ENCODE measurements around the gene URB1.
"Not testable (repeated sequence)": the region's sequence is repeated elsewhere in the genome, so short reads cannot be mapped to it uniquely, and the experiment has no call there.

Gene URB1

DNA sequence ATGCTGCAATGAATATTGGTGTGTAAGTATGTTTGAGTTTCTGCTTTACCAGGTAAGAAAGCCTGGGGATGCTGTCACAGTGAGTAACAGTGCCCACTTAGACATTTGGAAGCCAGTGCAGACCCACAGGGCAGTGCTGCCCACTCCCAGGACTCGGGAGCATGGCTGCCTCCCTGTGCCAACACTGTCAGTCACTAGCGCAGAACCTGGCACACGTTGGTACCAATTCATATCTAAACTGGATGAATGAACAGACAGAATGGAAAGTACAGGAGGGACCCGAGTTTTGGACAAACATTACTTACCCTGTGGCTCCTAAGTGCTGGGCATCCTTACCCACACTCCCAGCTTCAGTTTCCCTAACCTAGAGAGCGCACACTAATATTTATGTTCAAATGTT is 18.1 kb upstream of the URB1 start:
- no peak for DNase-seq

DNA sequence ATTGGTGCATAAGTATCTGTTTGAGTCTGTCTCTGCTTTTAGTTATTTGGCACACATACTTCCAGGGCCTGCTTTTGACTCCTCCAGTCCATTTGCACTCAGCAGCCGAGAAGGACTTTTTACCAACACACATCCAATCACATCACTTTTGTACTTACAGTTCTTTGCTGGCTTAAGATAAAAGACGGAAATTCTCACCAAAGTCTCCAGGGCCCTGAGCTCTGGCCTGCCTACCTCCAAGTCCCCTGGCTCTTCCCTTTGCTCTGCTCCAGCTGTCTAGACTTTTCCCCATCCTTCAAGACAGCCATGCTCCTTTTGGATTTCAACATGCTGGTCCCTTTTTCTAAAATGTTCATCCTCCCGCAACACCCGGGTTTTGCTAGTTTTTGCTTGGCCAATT is 17.5 kb upstream of the URB1 start:
- DNase-seq = no peak

DNA sequence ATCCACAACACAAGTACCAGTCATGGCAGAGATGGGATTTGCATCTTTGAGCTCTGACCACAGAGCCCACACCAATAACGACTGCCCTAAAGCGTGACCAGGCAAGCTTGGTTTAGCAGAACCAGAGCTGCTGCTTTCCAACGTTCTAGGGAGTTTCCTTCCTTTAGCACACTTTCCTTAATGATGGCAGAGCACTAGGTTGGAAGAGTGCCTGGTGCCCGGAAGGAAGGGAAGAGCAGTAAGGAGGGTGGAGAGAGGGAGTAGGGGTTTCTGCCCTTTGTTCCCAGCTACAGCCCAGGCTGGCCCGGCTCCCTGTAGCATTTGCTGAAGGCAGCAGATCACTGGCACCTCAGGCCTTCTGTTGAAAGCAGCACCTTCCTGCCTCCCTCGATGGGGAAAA is 13.6 kb upstream of the URB1 start:
- no peak for DNase-seq

DNA sequence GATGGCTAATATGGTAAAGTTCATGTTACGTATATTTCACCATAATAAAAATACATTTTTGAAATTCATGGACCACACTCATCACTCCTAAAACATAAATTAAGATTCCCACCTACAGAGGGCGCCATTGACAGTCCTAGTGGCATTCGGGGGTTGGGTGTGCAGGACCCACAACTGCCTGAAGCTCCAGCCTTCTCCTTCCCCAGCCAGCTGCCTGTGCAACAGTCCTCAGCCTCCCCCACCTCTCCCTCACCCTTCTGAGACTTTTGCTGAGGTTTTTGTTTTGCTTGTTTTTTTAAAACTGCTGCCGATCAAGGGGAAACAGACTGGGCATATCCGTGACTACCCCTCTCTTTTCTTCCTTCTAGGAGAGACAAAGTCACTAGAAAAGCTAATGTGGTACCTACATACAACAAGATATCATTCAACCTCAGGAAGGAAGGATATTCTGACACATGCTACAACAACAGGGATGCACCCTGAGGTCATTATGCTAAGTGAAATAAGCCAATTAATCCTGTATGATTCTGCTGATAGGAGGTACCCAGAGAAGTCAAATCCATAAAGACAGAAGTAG is 10.5 kb upstream of the URB1 start:
- peak; percentile 44 for DNase-seq

DNA sequence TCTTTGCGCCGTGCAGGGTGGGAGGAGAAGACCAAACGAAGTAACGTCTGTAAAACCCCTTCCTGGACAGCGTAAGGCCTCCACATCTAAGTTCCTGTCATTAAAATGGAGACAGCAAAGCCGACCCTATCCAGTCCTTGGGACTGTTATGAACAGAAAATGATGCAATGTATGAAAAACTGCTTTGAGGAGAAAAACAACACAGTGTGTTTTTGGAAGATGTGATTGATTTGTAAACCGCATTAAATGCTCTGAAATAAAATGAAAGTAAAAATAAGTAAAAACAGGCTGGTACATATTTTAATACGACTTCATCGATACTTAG is 827 bp upstream of the URB1 start:
- no peak for DNase-seq

DNA sequence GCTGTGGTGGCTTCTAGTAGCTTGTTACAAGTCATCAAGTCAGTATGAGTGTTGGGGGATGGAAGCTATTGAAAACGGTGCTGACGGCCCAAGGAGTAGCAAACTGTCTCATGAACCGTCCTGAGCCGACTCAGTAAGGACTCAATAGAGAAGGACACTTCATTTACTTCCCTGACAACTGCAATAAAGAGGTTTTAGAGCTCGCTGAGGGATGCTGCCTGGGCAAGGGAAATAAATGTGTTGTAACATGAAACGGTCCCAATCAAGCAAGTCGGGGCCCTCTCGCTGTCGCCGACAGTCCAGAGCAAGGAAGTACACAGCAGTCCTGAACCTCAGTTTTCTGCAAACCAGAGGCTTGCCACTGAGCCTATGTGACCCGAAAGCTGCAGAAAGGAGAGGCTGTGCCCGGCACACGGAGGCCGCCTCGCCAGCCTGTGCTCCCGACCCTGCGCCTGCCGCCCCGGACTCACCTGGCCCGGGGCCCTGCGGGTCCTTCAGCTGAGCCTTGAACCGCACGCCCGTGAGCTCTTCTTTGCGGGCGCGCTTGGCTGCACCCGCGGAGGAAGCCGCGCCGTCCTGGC is 423 bp downstream of the URB1 start:
- DNase-seq = no peak

DNA sequence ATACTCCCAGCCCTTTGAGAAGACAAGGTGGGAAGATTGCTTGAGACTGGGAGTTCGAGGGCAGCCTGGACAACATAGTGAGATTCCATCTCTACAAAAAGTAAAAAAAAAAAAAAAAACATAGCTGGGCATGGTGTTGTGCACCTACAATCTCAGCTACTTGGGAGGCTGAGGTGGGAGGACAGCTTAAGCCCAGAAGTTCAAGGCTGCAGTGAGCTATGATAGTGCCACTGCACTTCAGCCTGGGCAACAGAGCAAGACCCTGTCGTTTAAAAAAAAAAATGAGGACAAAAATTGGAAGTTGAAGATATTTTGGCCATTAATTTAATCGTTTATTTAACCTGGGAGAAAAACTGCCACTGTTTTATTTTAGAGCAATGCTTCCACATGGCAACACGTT is 1.1 kb downstream of the URB1 start:
- no peak for DNase-seq

DNA sequence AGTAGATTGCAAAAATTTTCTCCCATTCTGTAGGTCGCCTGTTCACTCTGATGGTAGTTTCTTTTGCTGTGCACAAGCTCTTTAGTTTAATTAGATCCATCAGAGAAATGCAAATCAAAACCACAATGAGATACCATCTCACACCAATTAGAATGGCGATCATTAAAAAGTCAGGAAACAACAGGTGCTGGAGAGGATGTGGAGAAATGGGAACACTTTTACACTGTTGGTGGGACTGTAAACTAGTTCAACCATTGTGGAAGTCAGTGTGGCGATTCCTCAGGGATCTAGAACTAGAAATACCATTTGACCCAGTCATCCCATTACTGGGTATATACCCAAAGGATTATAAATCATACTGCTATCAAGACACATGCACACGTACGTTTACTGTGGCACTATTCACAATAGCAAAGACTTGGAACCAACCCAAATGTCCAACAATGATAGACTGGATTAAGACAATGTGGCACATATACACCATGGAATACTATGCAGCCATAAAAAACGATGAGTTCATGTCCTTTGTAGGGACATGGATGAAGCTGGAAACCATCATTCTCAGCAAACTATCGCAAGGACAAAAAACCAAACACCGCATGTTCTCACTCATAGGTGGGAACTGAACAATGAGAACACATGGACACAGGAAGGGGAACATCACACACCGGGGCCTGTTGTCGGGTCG is 2.1 kb downstream of the URB1 start:
- DNase-seq = not testable (repeated sequence)

DNA sequence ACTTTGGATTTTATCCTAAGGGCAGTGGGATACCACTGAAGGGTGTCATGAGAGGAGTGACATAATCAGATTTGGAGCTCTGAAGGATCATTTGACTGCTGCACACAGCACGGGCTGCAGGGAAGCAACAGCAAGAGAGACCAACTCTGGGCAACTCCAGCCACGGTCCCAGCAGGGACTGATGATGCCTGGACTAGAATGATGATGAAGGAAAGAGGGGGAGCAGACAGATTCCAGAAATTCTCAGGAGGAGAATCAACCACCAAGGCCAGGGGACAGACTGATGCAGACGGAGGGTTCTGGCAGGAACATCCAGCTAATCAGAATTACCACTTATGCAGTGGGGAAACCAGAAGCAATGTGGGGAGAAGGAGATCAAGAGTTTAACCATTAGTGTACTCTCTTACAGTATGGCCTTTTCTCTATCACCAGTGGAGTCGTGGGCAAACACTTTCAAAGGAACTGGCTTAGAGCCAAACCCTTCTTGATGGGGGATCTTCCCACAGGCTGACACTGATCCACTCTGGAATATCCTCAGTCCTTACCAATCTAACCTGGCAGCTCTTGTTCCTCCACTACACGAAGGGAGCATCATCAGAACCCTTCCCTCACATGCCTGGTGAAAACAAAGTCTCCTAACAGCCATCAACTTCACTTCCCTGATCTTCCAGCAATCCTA is 3.3 kb downstream of the URB1 start:
- DNase-seq = no peak

DNA sequence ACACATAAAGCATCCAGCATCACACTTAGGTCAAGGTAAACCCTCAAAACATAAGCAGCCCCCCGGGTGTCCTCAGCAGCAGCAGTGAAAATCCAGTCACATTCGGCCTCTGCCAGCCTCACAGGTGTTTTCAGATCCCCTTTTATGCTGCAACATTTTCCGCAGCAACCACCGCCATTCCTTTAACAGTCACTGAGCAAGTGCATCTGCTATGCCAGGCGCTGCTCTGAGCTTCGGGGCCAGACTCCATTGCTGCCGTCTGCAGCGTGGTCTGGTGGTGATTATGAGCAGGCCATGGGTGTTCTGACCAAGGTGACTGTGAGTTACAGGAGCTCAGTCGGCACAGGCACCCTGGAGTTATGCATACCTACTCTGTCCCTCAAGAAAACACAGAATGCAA is 4.5 kb downstream of the URB1 start:
- DNase-seq = no peak

DNA sequence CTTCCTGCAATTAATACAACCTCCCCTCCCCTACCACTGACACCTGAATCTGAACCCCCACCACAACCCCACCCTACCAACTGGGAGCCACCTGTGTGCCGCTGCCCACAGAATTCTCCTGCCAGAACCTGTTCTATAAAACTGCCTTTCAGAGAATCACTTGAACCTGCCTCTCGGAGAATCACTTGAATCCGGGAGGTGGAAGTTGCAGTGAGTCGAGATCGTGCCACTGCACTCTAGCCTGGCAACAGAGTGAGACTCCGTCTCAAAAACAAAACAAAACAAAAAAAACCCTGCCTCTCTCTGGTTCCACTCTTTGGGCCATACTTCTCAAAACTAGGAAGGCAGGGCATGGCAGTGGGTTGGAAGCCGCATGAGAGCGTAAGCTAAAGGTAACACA is 5.7 kb downstream of the URB1 start:
- DNase-seq = no peak

DNA sequence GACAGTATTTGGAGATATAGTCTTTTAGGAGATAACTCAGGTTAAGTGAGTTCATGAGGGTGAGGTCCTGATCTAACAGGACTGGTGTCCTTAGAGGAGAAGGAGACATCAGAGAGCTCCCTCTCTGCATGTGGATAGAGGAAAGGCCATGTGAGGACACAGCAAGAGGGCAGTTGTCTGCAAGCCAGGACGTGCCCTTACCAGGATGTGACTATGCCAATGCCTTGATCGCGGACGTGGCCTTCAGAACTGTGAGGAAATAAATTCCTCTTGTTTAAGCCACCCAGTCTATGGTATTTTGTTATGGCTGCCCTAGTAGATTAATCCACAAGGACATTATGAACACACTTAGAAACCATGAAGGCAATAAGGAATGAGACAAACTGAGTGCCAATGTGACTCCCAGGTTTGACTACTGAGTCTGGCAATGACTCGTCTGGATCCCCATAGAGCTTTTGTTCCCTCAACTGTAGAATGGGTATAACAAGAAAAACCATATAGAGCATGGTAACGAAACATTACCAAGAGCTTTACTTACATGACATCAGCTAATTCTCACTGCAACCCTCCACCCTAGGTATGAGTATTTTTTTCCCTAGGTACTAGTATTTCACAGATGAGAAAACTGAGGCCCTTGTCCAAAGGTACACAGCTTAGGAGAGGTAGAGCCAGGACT is 6.5 kb downstream of the URB1 start:
- no peak for DNase-seq

DNA sequence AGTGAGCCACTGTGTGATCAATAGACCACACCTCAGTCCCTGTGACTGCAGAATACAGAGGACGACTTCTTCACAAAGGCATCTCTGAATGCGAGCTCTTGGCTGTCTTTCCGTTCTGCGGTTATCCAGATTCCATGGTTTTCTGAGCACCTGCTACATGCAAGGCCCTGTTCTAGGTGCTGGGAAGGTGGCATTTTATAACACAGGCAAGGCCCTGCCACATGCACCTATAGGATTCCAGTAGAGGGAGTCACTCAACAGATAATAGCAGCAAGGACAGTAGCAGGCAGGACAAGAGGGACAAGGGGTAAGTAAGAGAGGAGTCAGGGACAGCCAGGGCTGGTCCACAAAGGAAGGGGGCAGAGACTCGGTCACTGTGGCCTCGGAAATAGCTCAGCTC is 9.0 kb downstream of the URB1 start:
- no peak for DNase-seq

DNA sequence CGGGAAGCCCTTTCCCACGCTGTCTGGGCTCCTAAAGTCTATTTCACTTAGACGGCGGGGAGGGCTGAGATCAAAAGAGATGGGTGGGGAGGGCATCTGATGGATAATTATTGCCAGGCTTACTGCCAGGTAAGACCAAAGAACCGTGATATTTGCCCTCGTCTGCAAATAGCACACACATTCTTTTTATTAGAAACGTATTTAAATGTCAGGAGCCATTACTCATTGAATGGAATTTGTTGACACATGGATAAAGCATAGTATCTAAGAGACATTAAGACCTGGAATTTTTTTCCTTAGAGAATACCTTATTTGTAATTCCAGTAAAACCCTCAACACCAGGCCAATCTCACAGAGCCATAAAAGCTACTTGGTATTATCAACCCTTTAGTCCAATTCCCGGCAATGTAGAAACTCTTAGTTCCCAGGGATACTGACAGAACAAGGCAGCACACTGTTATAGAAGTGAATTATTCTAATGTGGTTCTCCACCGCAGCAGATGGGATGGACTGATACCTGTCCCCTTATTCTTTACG is 10.6 kb downstream of the URB1 start:
- DNase-seq = no peak

DNA sequence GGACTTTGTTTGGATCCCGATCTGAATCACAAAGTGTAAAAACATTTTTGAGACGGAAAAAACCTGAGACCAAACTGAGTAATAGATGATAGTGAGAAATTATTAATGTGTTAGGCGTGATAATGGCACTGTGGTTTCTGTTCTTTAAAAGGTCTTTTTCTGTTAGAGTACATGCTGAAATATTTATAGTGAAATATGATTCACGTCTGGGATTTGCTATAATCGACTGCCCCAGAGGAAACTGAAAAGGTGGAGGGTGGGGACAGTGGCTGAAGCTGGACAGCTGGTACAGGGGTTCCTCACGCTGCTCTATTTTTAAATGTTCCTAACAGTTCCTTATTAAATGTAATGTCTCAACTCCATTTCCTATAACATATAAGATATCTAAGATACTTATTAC is 11.2 kb downstream of the URB1 start:
- DNase-seq = no peak

DNA sequence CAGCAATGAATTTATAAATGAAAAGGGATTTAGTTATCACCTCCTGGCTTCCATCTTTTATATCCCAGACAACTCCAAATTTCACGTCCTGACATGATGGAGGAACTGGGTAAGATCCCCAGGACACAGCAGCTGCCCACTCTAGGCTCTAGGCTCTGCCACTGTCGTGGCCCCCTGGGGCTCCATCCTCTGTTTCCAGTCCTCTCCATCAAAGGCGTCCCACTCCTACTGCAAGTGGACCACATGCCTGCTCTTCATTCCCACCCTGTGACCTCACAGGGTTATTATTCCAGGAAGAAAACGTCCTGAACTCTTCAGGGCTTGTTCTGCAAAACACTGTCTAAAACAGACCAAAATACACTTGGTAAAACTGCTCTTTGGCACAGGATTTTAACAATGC is 11.9 kb downstream of the URB1 start:
- DNase-seq = no peak

DNA sequence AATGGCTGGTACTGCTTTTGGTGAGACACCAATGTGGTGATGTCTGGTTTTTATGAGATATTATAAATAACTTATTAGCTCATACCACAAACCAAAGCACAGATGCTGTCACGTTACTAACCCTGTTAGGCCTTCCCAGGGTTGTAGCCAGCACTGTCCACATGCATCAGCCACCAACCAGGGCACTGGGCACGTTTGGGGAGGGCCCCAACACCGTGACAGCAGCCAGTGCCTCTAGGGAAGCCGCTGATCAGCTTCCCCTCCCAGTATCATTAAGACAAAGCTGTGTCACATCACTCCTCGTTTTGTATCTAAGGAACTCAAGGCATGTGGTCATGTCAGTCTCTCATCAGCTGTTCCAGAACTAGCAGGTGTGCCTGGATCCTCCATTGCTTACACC is 13.9 kb downstream of the URB1 start:
- no peak for DNase-seq

DNA sequence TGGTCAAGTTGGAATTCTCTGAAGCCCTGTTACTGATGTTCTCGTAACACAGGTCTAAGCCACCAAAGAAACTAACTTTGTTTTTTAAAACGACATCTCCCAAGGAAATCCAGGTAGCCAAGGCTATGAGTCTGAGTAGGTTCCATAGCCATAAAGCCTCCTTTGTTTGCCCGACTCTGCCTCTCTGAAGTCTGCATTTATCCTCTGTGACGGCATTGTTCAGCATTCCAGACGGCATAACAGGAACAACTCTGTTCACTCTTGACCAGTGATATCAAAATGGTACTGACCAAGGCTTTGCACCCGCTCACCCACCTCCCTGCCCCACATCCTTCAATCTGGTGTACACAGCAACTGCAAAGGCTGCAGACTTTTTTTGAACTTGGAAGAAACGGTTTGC is 14.8 kb downstream of the URB1 start:
- no peak for DNase-seq

DNA sequence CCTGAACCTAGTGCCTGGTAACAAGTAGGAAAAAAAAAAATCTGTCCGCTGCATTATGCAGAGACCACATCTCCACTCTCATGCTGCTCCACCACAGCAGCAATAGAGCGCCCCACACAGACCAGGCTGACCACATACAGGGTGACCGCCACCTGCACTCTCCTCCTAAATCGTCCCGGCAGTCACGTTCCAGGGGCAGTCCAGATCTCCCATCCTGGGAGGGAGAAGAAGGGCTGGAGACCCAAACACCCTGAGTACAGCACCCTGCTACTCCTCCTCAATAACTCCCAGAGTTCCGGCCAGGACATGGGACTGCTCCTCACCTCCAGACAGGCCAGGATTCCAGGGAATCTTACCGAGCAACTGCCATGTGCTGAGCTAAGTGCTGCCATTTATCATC is 15.3 kb downstream of the URB1 start:
- no peak for DNase-seq

DNA sequence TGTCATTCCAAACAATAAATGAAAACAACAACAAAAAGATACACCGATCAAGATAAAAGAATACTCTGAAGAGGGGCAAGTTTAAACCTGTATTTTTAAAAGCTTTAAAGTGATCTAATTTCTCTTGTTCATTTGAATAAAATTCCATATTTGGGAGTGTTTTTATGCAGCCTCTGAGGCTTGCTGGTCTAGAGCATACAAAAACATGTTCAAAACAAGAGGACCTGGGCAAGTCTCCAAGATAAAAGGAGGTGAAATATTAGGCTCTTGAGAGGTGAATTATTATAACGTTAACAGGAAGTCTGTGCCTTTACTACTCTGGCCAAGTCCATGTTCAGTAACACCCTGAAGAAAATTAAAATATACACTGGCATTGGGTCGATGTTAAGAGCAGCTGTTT is 20.1 kb downstream of the URB1 start:
- no peak for DNase-seq

DNA sequence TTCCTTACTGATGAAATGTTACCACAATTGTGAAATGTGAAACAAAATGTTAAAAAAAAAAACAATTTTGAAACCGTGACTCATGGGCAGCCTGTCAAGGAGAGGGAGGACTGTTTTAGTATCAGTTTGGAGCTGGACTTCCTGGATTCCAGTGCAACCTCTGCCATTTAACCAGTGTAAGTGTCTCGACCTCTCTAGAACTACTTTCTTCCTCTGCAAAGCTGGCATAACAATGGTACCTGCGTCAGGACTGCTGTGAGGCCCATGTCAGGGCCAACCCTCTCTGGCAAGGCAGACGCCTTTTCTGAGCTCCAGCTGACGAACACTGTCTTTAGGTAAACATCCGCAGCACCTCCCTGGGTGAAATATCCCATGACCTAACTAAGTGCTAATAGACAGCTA is 20.9 kb downstream of the URB1 start:
- DNase-seq = no peak

DNA sequence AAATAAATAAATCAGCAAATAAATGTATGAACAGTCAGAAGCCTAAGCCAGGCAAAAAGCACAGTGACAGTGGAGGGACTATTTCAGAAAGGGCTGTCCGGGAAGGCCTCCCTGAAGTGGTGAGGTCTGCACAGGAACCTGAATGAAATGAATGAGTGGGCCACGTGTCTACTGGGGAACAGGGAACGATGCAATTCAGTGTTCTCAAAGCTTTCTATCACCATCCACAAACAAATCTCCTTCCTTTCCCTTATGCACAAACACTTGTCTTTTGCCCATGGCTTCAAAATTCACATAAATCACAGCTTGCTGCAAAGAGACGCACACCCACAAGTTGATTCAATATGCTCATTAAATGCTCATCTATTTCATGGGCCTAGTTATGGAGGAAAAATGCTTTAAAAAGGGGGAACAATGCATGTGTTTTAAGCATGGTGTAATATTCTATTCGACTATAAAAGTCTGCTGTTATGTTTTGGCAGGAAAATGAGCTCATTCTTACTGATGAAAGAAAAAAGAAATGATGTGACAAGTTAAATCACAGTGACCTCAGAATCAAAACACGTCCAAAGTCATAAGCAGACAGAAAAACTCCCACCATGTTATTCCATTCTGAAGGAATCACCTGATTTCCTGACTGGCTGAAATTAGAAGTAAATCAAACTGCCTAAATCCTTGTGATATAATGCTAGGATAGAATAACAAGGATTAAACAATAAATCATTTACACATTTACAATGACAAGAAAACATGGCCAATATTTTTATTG is 21.6 kb downstream of the URB1 start:
- no peak for DNase-seq

DNA sequence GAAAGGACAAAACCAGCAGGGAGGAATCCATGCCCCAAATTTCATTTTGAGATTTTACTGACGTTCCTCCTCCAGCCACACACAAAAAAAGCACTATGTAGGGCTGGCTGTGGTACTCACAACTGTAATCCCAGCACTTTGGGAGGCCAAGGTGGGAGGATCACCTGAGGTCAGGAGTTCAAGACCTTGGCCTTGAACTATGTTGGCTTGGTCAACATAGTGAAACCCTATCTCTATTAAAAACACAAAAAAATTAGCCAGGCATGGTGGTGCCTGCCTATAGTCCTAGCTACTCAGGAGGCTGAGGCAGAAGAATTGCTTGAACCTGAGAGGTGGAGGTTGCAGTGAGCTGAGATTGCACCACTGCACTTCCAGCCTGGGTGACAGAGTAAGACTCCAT is 23.9 kb downstream of the URB1 start:
- DNase-seq = not testable (repeated sequence)

Measured in NCI-H2107 (cell line).